ENCODE results near the gene EFCAB7.

- TF ChIP-seq GATA2 (IDR thresholded peaks at IDR 0.05; ENCODE audit: low read depth, low read length) (no peak), GATA3 (IDR thresholded peaks at IDR 0.05; ENCODE audit: low read depth, low read length) (no peak)
These were observed 6.7 kb upstream of the EFCAB7 start for GRCh38 chr1:63516629-63517028.

Measured in SH-SY5Y (cell line).